Esophagus squamous epithelium (tissue), 4 donors: ENCODE data around the gene OR11A1.

Source experiments
- CTCF ChIP-seq, 6 experiments: fragments of 450-650 bp in 4 of 6; fragments of 200-600 bp in 2 of 6; sonication (generic) in 2 of 6; IDR thresholded peaks; one replicate each; pipeline ENCODE4 v1.5.1; 2016 to 2019; ENCODE audit warnings: antibody characterized with exemption in 6 of 6, mild to moderate bottlenecking in 4 of 6, moderate library complexity in 4 of 6
- POLR2A ChIP-seq, 4 donors: fragments of 450-650 bp; IDR thresholded peaks; one replicate each; pipeline ENCODE4 v1.6.1; 2017; ENCODE audit warnings: antibody characterized with exemption in 4 of 4, mild to moderate bottlenecking in 4 of 4, moderate library complexity in 3 of 4

GRCh38 chr6:29487131-29487530 lies 30.3 kb upstream of the OR11A1 start:
- TF ChIP-seq CTCF (IDR thresholded peaks at IDR 0.05) (no peak), POLR2A (IDR thresholded peaks at IDR 0.05) (no peak)
